Measurements from ENCODE around the gene CUTA. TPM values are rescaled to one million over a fixed set of nuclear protein-coding genes. Genes with fewer than 3 reads are reported as not detected.

The CUTA gene
- total RNA-seq, 2 experiments from 2014 or later = 190 to 198 TPM

GRCh38 chr6:33451606-33452005 is 33.7 kb upstream of the CUTA start:
- Mint-ChIP-seq H3K9me3 (no peaks in the 10 kb centered on the region), H3K36me3 (peaks cover 33% of the 10 kb centered on the region), H3K27ac (no peak overlapping the region), H3K4me3 (no peak overlapping the region), H3K27me3 (no peaks in the 10 kb centered on the region), H3K4me1 (ENCODE audit: low read depth) (peaks cover 30% of the 10 kb centered on the region)
- DNase-seq = no peak
- CTCF ChIA-PET = no interaction called here
- POLR2A ChIA-PET = no interaction called here
- intact Hi-C loops (cut with micrococcal nuclease) = no loop called here

- peaks cover 30% of the 10 kb centered on the region for H3K36me3 Mint-ChIP-seq
- no peak overlapping the region for H3K4me3 Mint-ChIP-seq
- no peaks in the 10 kb centered on the region for H3K9me3 Mint-ChIP-seq
- intact Hi-C loops (cut with micrococcal nuclease) = no loop called here
- peaks cover 20% of the 10 kb centered on the region for H3K4me1 Mint-ChIP-seq (ENCODE audit: low read depth)
- ChIA-PET CTCF (no interaction called here), POLR2A (no interaction called here)
- H3K27ac Mint-ChIP-seq = no peak overlapping the region
- DNase-seq = no peak
- no peaks in the 10 kb centered on the region for H3K27me3 Mint-ChIP-seq
Measured at GRCh38 chr6:33450434-33450833, 32.5 kb upstream of the CUTA start.

GRCh38 chr6:33446356-33446755 is 28.4 kb upstream of the CUTA start:
- no peak for DNase-seq
- Mint-ChIP-seq H3K9me3 (no peaks in the 10 kb centered on the region), H3K27ac (no peak overlapping the region), H3K4me1 (ENCODE audit: low read depth) (no peaks in the 10 kb centered on the region), H3K36me3 (peaks cover 22% of the 10 kb centered on the region), H3K4me3 (no peak overlapping the region), H3K27me3 (no peaks in the 10 kb centered on the region)
- ChIA-PET POLR2A (interaction anchor here (1.2 kb wide), 1 partner anchor 9 kb away, joined by 3 read pairs; no protein-coding TSS in a partner anchor), CTCF (no interaction called here)
- intact Hi-C loops (cut with micrococcal nuclease) = no loop called here

- H3K27ac Mint-ChIP-seq = no peak overlapping the region
- intact Hi-C loops (cut with micrococcal nuclease) = no loop called here
- ChIA-PET CTCF (interaction anchor here (1.2 to 1.3 kb wide), 2 partner anchors 9 to 100 kb away, joined by 3 to 4 read pairs; no protein-coding TSS in a partner anchor), POLR2A (no interaction called here)
- no peaks in the 10 kb centered on the region for H3K9me3 Mint-ChIP-seq
- no peaks in the 10 kb centered on the region for H3K27me3 Mint-ChIP-seq
- peaks cover 23% of the 10 kb centered on the region for H3K36me3 Mint-ChIP-seq
- H3K4me3 Mint-ChIP-seq = no peak overlapping the region
- H3K4me1 Mint-ChIP-seq (ENCODE audit: low read depth) = no peaks in the 10 kb centered on the region
- DNase-seq = no peak
Measured at GRCh38 chr6:33445119-33445603, 27.3 kb upstream of the CUTA start.

GRCh38 chr6:33443619-33444504 is 26.0 kb upstream of the CUTA start:
- no peaks in the 10 kb centered on the region for H3K9me3 Mint-ChIP-seq
- ChIA-PET CTCF (interaction anchor here (1.2 kb wide), 1 partner anchor 98 kb away, joined by 3 read pairs; no protein-coding TSS in a partner anchor), POLR2A (no interaction called here)
- H3K36me3 Mint-ChIP-seq = peaks cover 25% of the 10 kb centered on the region
- H3K4me3 Mint-ChIP-seq = no peak overlapping the region
- H3K27ac Mint-ChIP-seq = no peak overlapping the region
- intact Hi-C loops (cut with micrococcal nuclease) = no loop called here
- no peaks in the 10 kb centered on the region for H3K4me1 Mint-ChIP-seq (ENCODE audit: low read depth)
- DNase-seq = no peak
- H3K27me3 Mint-ChIP-seq = no peaks in the 10 kb centered on the region

DNA sequence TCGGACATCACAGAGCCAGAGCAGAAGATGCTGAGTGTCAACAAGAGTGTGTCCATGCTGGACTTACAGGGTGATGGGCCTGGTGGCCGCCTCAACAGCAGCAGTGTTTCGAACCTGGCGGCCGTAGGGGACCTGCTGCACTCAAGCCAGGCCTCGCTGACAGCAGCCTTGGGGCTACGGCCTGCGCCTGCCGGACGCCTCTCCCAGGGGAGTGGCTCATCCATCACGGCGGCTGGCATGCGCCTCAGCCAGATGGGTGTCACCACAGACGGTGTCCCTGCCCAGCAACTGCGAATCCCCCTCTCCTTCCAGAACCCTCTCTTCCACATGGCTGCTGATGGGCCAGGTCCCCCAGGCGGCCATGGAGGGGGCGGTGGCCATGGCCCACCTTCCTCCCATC is 25.1 kb upstream of the CUTA start:
- POLR2A ChIA-PET = no interaction called here
- H3K4me1 Mint-ChIP-seq (ENCODE audit: low read depth) = no peaks in the 10 kb centered on the region
- DNase-seq = no peak

GRCh38 chr6:33442283-33442682 is 24.4 kb upstream of the CUTA start:
- Mint-ChIP-seq H3K27ac (no peak overlapping the region), H3K36me3 (peaks cover 16% of the 10 kb centered on the region), H3K4me1 (ENCODE audit: low read depth) (no peaks in the 10 kb centered on the region), H3K27me3 (no peaks in the 10 kb centered on the region), H3K9me3 (no peaks in the 10 kb centered on the region), H3K4me3 (no peak overlapping the region)
- ChIA-PET POLR2A (no interaction called here), CTCF (no interaction called here)
- no peak for DNase-seq
- intact Hi-C loops (cut with micrococcal nuclease) = no loop called here

More for the DNA sequence above, 25.1 kb upstream of the CUTA start:
- Mint-ChIP-seq H3K36me3 (peaks cover 20% of the 10 kb centered on the region), H3K27ac (no peak overlapping the region), H3K27me3 (no peaks in the 10 kb centered on the region), H3K4me3 (no peak overlapping the region), H3K9me3 (no peaks in the 10 kb centered on the region)
- CTCF ChIA-PET = no interaction called here
- intact Hi-C loops (cut with micrococcal nuclease) = no loop called here

DNA sequence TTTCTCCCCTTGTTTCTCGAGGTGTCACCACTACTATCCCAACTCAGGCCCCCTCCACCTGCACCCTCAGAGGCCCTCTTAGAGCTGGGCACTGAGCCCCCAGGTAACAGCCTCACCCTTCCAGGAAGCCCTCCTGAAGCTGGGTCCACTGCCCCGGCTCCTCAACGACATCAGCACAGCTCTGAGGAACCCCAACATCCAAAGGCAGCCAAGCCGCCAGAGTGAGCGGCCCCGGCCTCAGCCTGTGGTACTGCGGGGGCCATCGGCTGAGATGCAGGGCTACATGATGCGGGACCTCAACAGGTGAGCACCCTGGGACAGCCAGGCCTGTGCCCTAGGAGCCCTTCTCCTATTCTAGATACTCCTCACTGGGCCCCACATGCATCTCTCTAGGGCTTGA is 23.6 kb upstream of the CUTA start:
- no peak for DNase-seq
- ChIA-PET CTCF (no interaction called here), POLR2A (interaction anchor here (0.9 kb wide), 1 partner anchor 12 kb away, joined by 3 read pairs; no protein-coding TSS in a partner anchor)
- no peaks in the 10 kb centered on the region for H3K4me1 Mint-ChIP-seq (ENCODE audit: low read depth)
- H3K27ac Mint-ChIP-seq = no peak overlapping the region
- intact Hi-C loops (cut with micrococcal nuclease) = no loop called here
- no peaks in the 10 kb centered on the region for H3K27me3 Mint-ChIP-seq
- peaks cover 15% of the 10 kb centered on the region for H3K36me3 Mint-ChIP-seq
- H3K9me3 Mint-ChIP-seq = no peaks in the 10 kb centered on the region
- H3K4me3 Mint-ChIP-seq = no peak overlapping the region

DNA sequence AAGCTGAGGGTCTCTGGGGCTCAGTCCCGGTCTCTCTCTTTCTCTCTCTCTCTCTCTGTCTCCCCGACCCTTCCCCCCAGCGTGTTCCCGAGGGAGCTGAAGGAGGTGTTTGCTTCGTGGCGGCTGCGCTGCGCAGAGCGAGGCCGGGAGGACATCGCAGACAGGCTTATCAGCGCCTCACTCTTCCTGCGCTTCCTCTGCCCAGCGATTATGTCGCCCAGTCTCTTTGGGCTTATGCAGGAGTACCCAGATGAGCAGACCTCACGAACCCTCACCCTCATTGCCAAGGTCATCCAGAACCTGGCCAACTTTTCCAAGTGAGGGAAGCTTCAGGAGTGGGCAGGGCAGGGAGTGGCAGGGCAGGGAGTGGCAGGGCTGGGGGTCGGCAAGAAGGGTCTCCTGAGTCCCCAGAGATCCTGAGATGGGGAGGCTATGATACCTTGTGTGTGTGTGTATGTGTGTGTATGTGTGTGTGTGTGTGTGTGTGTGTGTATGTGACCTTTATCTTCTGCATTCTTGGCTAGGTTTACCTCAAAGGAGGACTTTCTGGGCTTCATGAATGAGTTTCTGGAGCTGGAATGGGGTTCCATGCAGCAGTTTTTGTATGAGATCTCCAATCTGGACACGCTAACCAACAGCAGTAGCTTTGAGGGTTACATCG is 22.9 kb upstream of the CUTA start:
- ChIA-PET CTCF (no interaction called here), POLR2A (interaction anchor here (0.9 kb wide), 1 partner anchor 13 kb away, joined by 3 read pairs; no protein-coding TSS in a partner anchor)
- no peak overlapping the region for H3K4me3 Mint-ChIP-seq
- peaks cover 14% of the 10 kb centered on the region for H3K36me3 Mint-ChIP-seq
- H3K27me3 Mint-ChIP-seq = no peaks in the 10 kb centered on the region
- no peak overlapping the region for H3K27ac Mint-ChIP-seq
- no peaks in the 10 kb centered on the region for H3K4me1 Mint-ChIP-seq (ENCODE audit: low read depth)
- H3K9me3 Mint-ChIP-seq = no peaks in the 10 kb centered on the region
- intact Hi-C loops (cut with micrococcal nuclease) = no loop called here
- DNase-seq = no peak

GRCh38 chr6:33439956-33440648 is 22.2 kb upstream of the CUTA start:
- no peaks in the 10 kb centered on the region for H3K4me1 Mint-ChIP-seq (ENCODE audit: low read depth)
- H3K9me3 Mint-ChIP-seq = no peaks in the 10 kb centered on the region
- peaks cover 19% of the 10 kb centered on the region for H3K36me3 Mint-ChIP-seq
- intact Hi-C loops (cut with micrococcal nuclease) = no loop called here
- H3K27ac Mint-ChIP-seq = peak overlapping the region; percentile 35
- no peaks in the 10 kb centered on the region for H3K27me3 Mint-ChIP-seq
- ChIA-PET CTCF (interaction anchor here (1.5 kb wide), 1 partner anchor 22 kb away, joined by 4 read pairs; the partner anchor contains the start of gene CUTA), POLR2A (interaction anchor here (0.7 kb wide), 1 partner anchor 414 kb away, joined by 3 read pairs; no protein-coding TSS in a partner anchor)
- no peak for DNase-seq
- H3K4me3 Mint-ChIP-seq = no peak overlapping the region

- POLR2A ChIA-PET = no interaction called here
- Mint-ChIP-seq H3K27me3 (no peaks in the 10 kb centered on the region), H3K9me3 (no peaks in the 10 kb centered on the region), H3K27ac (no peak overlapping the region), H3K36me3 (peaks cover 20% of the 10 kb centered on the region), H3K4me1 (ENCODE audit: low read depth) (no peaks in the 10 kb centered on the region), H3K4me3 (no peak overlapping the region)
- no peak for DNase-seq
- intact Hi-C loops (cut with micrococcal nuclease) = no loop called here
- CTCF ChIA-PET = interaction anchor here (1.5 kb wide), 1 partner anchor 21 kb away, joined by 4 read pairs; the partner anchor contains the start of gene CUTA
Measured at GRCh38 chr6:33438978-33439594, 21.2 kb upstream of the CUTA start.

DNA sequence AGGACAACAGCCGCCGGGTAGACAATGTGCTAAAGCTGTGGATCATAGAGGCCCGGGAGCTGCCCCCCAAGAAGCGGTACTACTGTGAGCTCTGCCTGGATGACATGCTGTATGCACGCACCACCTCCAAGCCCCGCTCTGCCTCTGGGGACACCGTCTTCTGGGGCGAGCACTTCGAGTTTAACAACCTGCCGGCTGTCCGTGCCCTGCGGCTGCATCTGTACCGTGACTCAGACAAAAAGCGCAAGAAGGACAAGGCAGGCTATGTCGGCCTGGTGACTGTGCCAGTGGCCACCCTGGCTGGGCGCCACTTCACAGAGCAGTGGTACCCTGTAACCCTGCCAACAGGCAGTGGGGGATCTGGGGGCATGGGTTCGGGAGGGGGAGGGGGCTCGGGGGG is 19.8 kb upstream of the CUTA start:
- POLR2A ChIA-PET = no interaction called here
- CTCF ChIA-PET = no interaction called here

More for the DNA sequence above, 19.8 kb upstream of the CUTA start:
- H3K36me3 Mint-ChIP-seq = peaks cover 21% of the 10 kb centered on the region
- no peaks in the 10 kb centered on the region for H3K9me3 Mint-ChIP-seq
- H3K27me3 Mint-ChIP-seq = no peaks in the 10 kb centered on the region
- H3K27ac Mint-ChIP-seq = no peak overlapping the region
- H3K4me3 Mint-ChIP-seq = no peak overlapping the region
- no peak for DNase-seq
- intact Hi-C loops (cut with micrococcal nuclease) = no loop called here
- H3K4me1 Mint-ChIP-seq (ENCODE audit: low read depth) = peaks cover 5% of the 10 kb centered on the region

Data from activated CD4-positive, alpha-beta memory T cell treated with anti-CD3 and anti-CD28 coated beads for 36 hours (primary cell).